HCT116 (cell line): ENCODE data around the gene MTPN. TPM values are rescaled to one million over a fixed set of nuclear protein-coding genes. Genes with fewer than 3 reads are reported as not detected.

Source experiments
- ATAC-seq: fragments of 200-7000 bp; cut with Tn5 transposase; 2 replicates; pipeline ENCODE4 v1.9.1; 2020; ENCODE audit warnings: mild to moderate bottlenecking, moderate library complexity
- BruUV-seq: library from RNA; stranded (reverse); fragments of 400-500 nt; replicated peaks from 2 replicates; lab custom pipeline; 2021; lab: Mats Ljungman, UMichigan
- CTCF ChIA-PET: fragments of 300-600 bp; sonication (Branson Sonifier 250); formaldehyde crosslinking; loops from one replicate; lab custom pipeline; 2021; ENCODE audit warnings: antibody characterized with exemption; lab: Charles Lee
- POLR2A ChIA-PET: fragments of 300-600, 350-600 bp; sonication (Branson Sonifier 250); formaldehyde crosslinking; loops from one replicate; lab custom pipeline; 2021; ENCODE audit warnings: antibody characterized with exemption; lab: Charles Lee
- RAD21 ChIA-PET, 2 experiments: fragments of 300-600 bp; sonication (Branson Sonifier 250); formaldehyde crosslinking; loops; one replicate each; lab custom pipeline; 2023; ENCODE audit warnings: low total read pairs in 2 of 2; ENCODE audit not compliant: uncharacterized antibody in 2 of 2, unreplicated experiment in 2 of 2, low non-redundant PET in 1 of 2; lab: Charles Lee
- DNase-seq: peaks from one replicate; pipeline ENCODE4 v3.0.0-alpha.2; 2010; ENCODE audit warnings: low read depth, low spot score
- H2AFZ ChIP-seq: fragments of 200-600 bp; shearing (Covaris generic), sonication (generic); 2 replicates; pipeline ENCODE4 v1.6.1; 2017; ENCODE audit warnings: low read depth, mixed run types, mixed read lengths, antibody characterized with exemption, low read length; ENCODE audit not compliant: poor library complexity, severe bottlenecking
- H3K27ac ChIP-seq: 2 replicates; pipeline ENCODE4 v1.5.1; 2012; ENCODE audit warnings: low read depth, low read length
- H3K27me3 ChIP-seq: fragments of 200-600 bp; sonication (generic); 2 replicates; pipeline ENCODE4 v1.6.1; 2016; ENCODE audit warnings: mixed run types, low read length, mixed read lengths; ENCODE audit not compliant: insufficient read depth
- H3K36me3 ChIP-seq, 2 experiments: fragments of 200-500 bp in 1 of 2; fragments of 200-600 bp in 1 of 2; sonication (Bioruptor generic) in 1 of 2; sonication (generic) in 1 of 2; 2 replicates each; pipeline versions ENCODE4 v1.5.1 to v1.6.1; 2014 to 2016; ENCODE audit warnings: low read length in 2 of 2, inconsistent platforms in 1 of 2, mixed read lengths in 1 of 2, mixed run types in 1 of 2; ENCODE audit not compliant: insufficient read depth in 2 of 2, control insufficient read depth in 1 of 2
- H3K4me1 ChIP-seq, 2 experiments: fragments of 200-600 bp in 1 of 2; sonication (generic) in 1 of 2; 2 replicates each; pipeline versions ENCODE4 v1.5.1 to v1.6.1; 2012 to 2017; ENCODE audit warnings: low read length in 2 of 2, inconsistent platforms in 1 of 2, mild to moderate bottlenecking in 1 of 2, mixed read lengths in 1 of 2, mixed run types in 1 of 2, moderate library complexity in 1 of 2; ENCODE audit not compliant: insufficient read depth in 2 of 2, control insufficient read depth in 1 of 2
- H3K4me2 ChIP-seq: fragments of 200-600 bp; sonication (generic); 2 replicates; pipeline ENCODE4 v1.6.1; 2017; ENCODE audit warnings: mixed run types, low read length, mixed read lengths
- H3K4me3 ChIP-seq, 2 experiments: fragments of 200-600 bp in 1 of 2; sonication (generic) in 1 of 2; replicated peaks in 1 of 2; 2 replicates each; pipeline ENCODE4 v1.5.1; 2011 to 2016; ENCODE audit warnings: low read length in 2 of 2, control low read depth in 1 of 2, low read depth in 1 of 2, mild to moderate bottlenecking in 1 of 2, mixed read lengths in 1 of 2, mixed run types in 1 of 2
- H3K79me2 ChIP-seq: fragments of 200-600 bp; sonication (generic); 2 replicates; pipeline ENCODE4 v1.6.1; 2017; ENCODE audit warnings: mild to moderate bottlenecking, mixed run types, low read length, moderate library complexity, mixed read lengths; ENCODE audit not compliant: insufficient read depth
- H3K9ac ChIP-seq: fragments of 200-600 bp; sonication (generic); 2 replicates; pipeline ENCODE4 v1.6.1; 2016; ENCODE audit warnings: low read length, mixed read lengths
- H3K9me2 ChIP-seq: fragments of 200-600 bp; sonication (generic), shearing (Covaris generic); 2 replicates; pipeline ENCODE4 v1.6.1; 2017; ENCODE audit warnings: mixed run types, mild to moderate bottlenecking, moderate library complexity; ENCODE audit not compliant: insufficient read depth
- H3K9me3 ChIP-seq, 2 experiments: fragments of 200-500 bp in 1 of 2; fragments of 200-600 bp in 1 of 2; sonication (Bioruptor generic) in 1 of 2; sonication (generic) in 1 of 2; 2 replicates each; pipeline ENCODE4 v1.6.1; 2014 to 2017; ENCODE audit warnings: low read length in 2 of 2, mixed read lengths in 2 of 2, inconsistent platforms in 1 of 2, low read depth in 1 of 2, mild to moderate bottlenecking in 1 of 2, mixed run types in 1 of 2, moderate library complexity in 1 of 2; ENCODE audit not compliant: control insufficient read depth in 1 of 2, insufficient read depth in 1 of 2
- H4K20me1 ChIP-seq: fragments of 200-600 bp; sonication (generic), shearing (Covaris generic); 2 replicates; pipeline ENCODE4 v1.6.1; 2017; ENCODE audit warnings: mixed run types, mild to moderate bottlenecking, moderate library complexity; ENCODE audit not compliant: insufficient read depth
- CBX3 ChIP-seq: IDR thresholded peaks from 2 replicates; pipeline ENCODE4 v1.6.1; 2012; ENCODE audit warnings: low read depth
- CEBPB ChIP-seq: IDR thresholded peaks from 2 replicates; pipeline ENCODE4 v1.6.1; 2012; ENCODE audit warnings: low read depth
- CTCF ChIP-seq, 3 experiments: fragments of 200-600 bp in 1 of 3; sonication (generic) in 1 of 3; IDR thresholded peaks in 2 of 3; conservative IDR thresholded peaks in 1 of 3; 2 replicates each; pipeline ENCODE4 v1.5.1; 2012 to 2017; ENCODE audit warnings: low read depth in 2 of 3, low read length in 2 of 3, antibody characterized with exemption in 1 of 3, borderline replicate concordance in 1 of 3, control low read depth in 1 of 3, mild to moderate bottlenecking in 1 of 3, mixed read lengths in 1 of 3, mixed run types in 1 of 3, moderate library complexity in 1 of 3; ENCODE audit not compliant: insufficient read depth in 1 of 3
- EGR1 ChIP-seq: IDR thresholded peaks from 2 replicates; pipeline ENCODE4 v1.6.1; 2012; ENCODE audit warnings: low read depth
- ELF1 ChIP-seq: IDR thresholded peaks from 2 replicates; pipeline ENCODE4 v1.6.1; 2012; ENCODE audit warnings: low read depth, borderline replicate concordance
- EZH2 ChIP-seq: fragments of 200-600 bp; sonication (generic); IDR thresholded peaks from 2 replicates; pipeline ENCODE4 v1.6.1; 2017; ENCODE audit warnings: antibody characterized with exemption, mixed run types
- FOSL1 ChIP-seq: IDR thresholded peaks from 2 replicates; pipeline ENCODE4 v1.6.1; 2012; ENCODE audit warnings: low read depth
- JUND ChIP-seq: IDR thresholded peaks from 2 replicates; pipeline ENCODE4 v1.6.1; 2012
- POLR2A ChIP-seq: IDR thresholded peaks from 2 replicates; pipeline ENCODE4 v1.7.0; 2011; ENCODE audit warnings: borderline replicate concordance; ENCODE audit not compliant: insufficient read depth, insufficient read length; ENCODE audit errors: extremely low read depth
- POLR2AphosphoS5 ChIP-seq: IDR thresholded peaks from 2 replicates; pipeline ENCODE4 v1.6.1; 2011; ENCODE audit warnings: mild to moderate bottlenecking, low read depth, low read length, moderate library complexity
- RAD21 ChIP-seq: IDR thresholded peaks from 2 replicates; pipeline ENCODE4 v1.6.1; 2012; ENCODE audit warnings: low read depth, mild to moderate bottlenecking
- SIN3A ChIP-seq: IDR thresholded peaks from 2 replicates; pipeline ENCODE4 v1.6.1; 2012; ENCODE audit warnings: low read depth
- SRF ChIP-seq: IDR thresholded peaks from 2 replicates; pipeline ENCODE4 v1.6.1; 2012; ENCODE audit warnings: low read depth
- YY1 ChIP-seq: IDR thresholded peaks from 2 replicates; pipeline ENCODE4 v1.6.1; 2011; ENCODE audit warnings: low read length, low read depth, moderate library complexity, mild to moderate bottlenecking; ENCODE audit not compliant: insufficient replicate concordance; ENCODE audit errors: extremely low read depth
- ZBTB33 ChIP-seq: IDR thresholded peaks from 2 replicates; pipeline ENCODE4 v1.6.1; 2011; ENCODE audit warnings: mild to moderate bottlenecking, low read length, moderate library complexity; ENCODE audit not compliant: insufficient replicate concordance; ENCODE audit errors: extremely low read depth
- ZFX ChIP-seq: fragments of 450-650 bp; IDR thresholded peaks from 2 replicates; pipeline ENCODE4 v1.6.1; 2017
- intact Hi-C: fragments of 100-400 bp; cut with micrococcal nuclease; formaldehyde crosslinking; loops from 2 replicates; pipeline ENCODE4 v1.10.0; 2022
- total RNA-seq: library from RNA; stranded (reverse); gene quantifications from one replicate; pipeline ENCODE4 v1.2.1, GENCODE V29; 2021; ENCODE audit not compliant: unreplicated experiment
- TF ChIP-seq, protein P1 (sequence below): IDR thresholded peaks from 2 replicates; pipeline ENCODE4 v1.6.1; 2012; ENCODE audit warnings: low read depth
- TF ChIP-seq, protein P2 (sequence below): IDR thresholded peaks from 2 replicates; pipeline ENCODE4 v1.6.1; 2012
- TF ChIP-seq, protein P3 (sequence below): IDR thresholded peaks from 2 replicates; pipeline ENCODE4 v1.6.1; 2012

MTPN gene
- total RNA-seq, 1 experiment from 2014 or later = 152 TPM

GRCh38 chr7:135958173-135958572 is 19.0 kb downstream of the MTPN start:
- Histone ChIP-seq H3K4me1 (no peaks in the 10 kb centered on the region), H3K4me2 (no peak overlapping the region), H3K79me2 (peaks cover 100% of the 10 kb centered on the region), H3K27ac (no peak overlapping the region), H3K27me3 (no peaks in the 10 kb centered on the region), H3K9me2 (no peaks in the 10 kb centered on the region), H3K9me3 (no peaks in the 10 kb centered on the region), H4K20me1 (peaks cover 29% of the 10 kb centered on the region; the same call in 1 of the 2 replicates), H3K9ac (no peak overlapping the region), H3K36me3 (no peaks in the 10 kb centered on the region), H3K4me3 (no peak overlapping the region), H2AFZ (no peak overlapping the region)
- CTCF ChIA-PET = no interaction called here
- no TSS peak for BruUV-seq
- DNase-seq = no peak
- POLR2A ChIA-PET = no interaction called here
- ATAC-seq = no peak
- TF ChIP-seq POLR2A (no peak), ZBTB33 (no peak), JUND (no peak), CBX3 (no peak), YY1 (no peak), RAD21 (no peak), EZH2 (no peak), ZFX (no peak), SIN3A (no peak), CEBPB (no peak), POLR2AphosphoS5 (no peak), SRF (no peak), CTCF (IDR thresholded peaks at IDR 0.05 in 2 of 3, conservative IDR thresholded peaks at IDR 0.05 in 1 of 3; ENCODE audit: borderline replicate concordance in 1 of 3, insufficient read depth in 1 of 3, low read depth in 2 of 3, low read length in 2 of 3) (no peak), EGR1 (no peak), ELF1 (no peak), FOSL1 (no peak)
- TF ChIP-seq, protein P1, sequence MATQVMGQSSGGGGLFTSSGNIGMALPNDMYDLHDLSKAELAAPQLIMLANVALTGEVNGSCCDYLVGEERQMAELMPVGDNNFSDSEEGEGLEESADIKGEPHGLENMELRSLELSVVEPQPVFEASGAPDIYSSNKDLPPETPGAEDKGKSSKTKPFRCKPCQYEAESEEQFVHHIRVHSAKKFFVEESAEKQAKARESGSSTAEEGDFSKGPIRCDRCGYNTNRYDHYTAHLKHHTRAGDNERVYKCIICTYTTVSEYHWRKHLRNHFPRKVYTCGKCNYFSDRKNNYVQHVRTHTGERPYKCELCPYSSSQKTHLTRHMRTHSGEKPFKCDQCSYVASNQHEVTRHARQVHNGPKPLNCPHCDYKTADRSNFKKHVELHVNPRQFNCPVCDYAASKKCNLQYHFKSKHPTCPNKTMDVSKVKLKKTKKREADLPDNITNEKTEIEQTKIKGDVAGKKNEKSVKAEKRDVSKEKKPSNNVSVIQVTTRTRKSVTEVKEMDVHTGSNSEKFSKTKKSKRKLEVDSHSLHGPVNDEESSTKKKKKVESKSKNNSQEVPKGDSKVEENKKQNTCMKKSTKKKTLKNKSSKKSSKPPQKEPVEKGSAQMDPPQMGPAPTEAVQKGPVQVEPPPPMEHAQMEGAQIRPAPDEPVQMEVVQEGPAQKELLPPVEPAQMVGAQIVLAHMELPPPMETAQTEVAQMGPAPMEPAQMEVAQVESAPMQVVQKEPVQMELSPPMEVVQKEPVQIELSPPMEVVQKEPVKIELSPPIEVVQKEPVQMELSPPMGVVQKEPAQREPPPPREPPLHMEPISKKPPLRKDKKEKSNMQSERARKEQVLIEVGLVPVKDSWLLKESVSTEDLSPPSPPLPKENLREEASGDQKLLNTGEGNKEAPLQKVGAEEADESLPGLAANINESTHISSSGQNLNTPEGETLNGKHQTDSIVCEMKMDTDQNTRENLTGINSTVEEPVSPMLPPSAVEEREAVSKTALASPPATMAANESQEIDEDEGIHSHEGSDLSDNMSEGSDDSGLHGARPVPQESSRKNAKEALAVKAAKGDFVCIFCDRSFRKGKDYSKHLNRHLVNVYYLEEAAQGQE = no peak
- TF ChIP-seq, protein P2, sequence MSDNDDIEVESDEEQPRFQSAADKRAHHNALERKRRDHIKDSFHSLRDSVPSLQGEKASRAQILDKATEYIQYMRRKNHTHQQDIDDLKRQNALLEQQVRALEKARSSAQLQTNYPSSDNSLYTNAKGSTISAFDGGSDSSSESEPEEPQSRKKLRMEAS = no peak
- TF ChIP-seq, protein P3, sequence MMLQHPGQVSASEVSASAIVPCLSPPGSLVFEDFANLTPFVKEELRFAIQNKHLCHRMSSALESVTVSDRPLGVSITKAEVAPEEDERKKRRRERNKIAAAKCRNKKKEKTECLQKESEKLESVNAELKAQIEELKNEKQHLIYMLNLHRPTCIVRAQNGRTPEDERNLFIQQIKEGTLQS = no peak
- intact Hi-C loops = no loop called here
- RAD21 ChIA-PET = no interaction called here
